Naive thymus-derived CD4-positive, alpha-beta T cell (primary cell): ENCODE data around the gene MPO. TPM values are rescaled to one million over a fixed set of nuclear protein-coding genes. Genes with fewer than 3 reads are reported as not detected.

Source experiments
- ATAC-seq: fragments of 150-1000 bp; cut with Tn5 transposase; 2 replicates; pipeline ENCODE4 v1.10.0; 2021; ENCODE audit warnings: mild to moderate bottlenecking, moderate library complexity
- CTCF ChIA-PET: fragments of 350-600 bp; sonication (Branson Sonifier 250); formaldehyde crosslinking; loops from one replicate; lab custom pipeline; 2021; ENCODE audit warnings: antibody characterized with exemption; lab: Charles Lee
- POLR2A ChIA-PET: fragments of 350-600 bp; sonication (Branson Sonifier 250); formaldehyde crosslinking; loops from one replicate; lab custom pipeline; 2021; ENCODE audit warnings: antibody characterized with exemption, inconsistent platforms; lab: Charles Lee
- DNase-seq, 9 donors: peaks; one replicate each; pipeline versions ENCODE4 v3.0.0 to v3.0.0-alpha.2; 2020 to 2022; ENCODE audit warnings: mixed read lengths in 1 of 9
- H3K27ac ChIP-seq: one replicate; pipeline ENCODE4 v1.7.0; 2013; ENCODE audit warnings: mild to moderate bottlenecking, low read depth, low read length, moderate library complexity
- H3K27me3 ChIP-seq, 2 donors: one replicate each; pipeline ENCODE4 v1.7.0; 2013; ENCODE audit warnings: low read length in 2 of 2, mild to moderate bottlenecking in 2 of 2, moderate library complexity in 2 of 2; ENCODE audit not compliant: control insufficient read depth in 2 of 2, insufficient read depth in 2 of 2
- H3K36me3 ChIP-seq, 3 experiments: 1 replicate in 2 of 3; 2 replicates in 1 of 3; pipeline ENCODE4 v1.7.0; 2013; ENCODE audit warnings: low read length in 3 of 3, mild to moderate bottlenecking in 3 of 3, moderate library complexity in 1 of 3; ENCODE audit not compliant: insufficient read depth in 3 of 3, control insufficient read depth in 2 of 3
- H3K4me1 ChIP-seq, 2 donors: one replicate each; pipeline ENCODE4 v1.7.0; 2013; ENCODE audit warnings: low read length in 2 of 2, mild to moderate bottlenecking in 2 of 2, moderate library complexity in 1 of 2; ENCODE audit not compliant: control insufficient read depth in 2 of 2, insufficient read depth in 2 of 2
- H3K4me3 ChIP-seq: 2 replicates; pipeline ENCODE4 v1.7.0; 2013; ENCODE audit warnings: mild to moderate bottlenecking, low read length
- H3K9me3 ChIP-seq, 3 experiments: 1 replicate in 2 of 3; 2 replicates in 1 of 3; pipeline ENCODE4 v1.7.0; 2013; ENCODE audit warnings: low read length in 3 of 3; ENCODE audit not compliant: control insufficient read depth in 2 of 3
- H3K27ac Mint-ChIP-seq, 9 donors: one replicate each; pipeline ENCODE4 v1.8.0; 2020 to 2022; ENCODE audit warnings: mixed read lengths in 9 of 9, mild to moderate bottlenecking in 8 of 9, moderate library complexity in 5 of 9, inconsistent platforms in 2 of 9
- H3K27me3 Mint-ChIP-seq, 5 donors: one replicate each; pipeline ENCODE4 v1.8.0; 2021 to 2022; ENCODE audit warnings: mixed read lengths in 5 of 5, mild to moderate bottlenecking in 1 of 5
- H3K36me3 Mint-ChIP-seq, 5 donors: one replicate each; pipeline ENCODE4 v1.8.0; 2020 to 2022; ENCODE audit warnings: mixed read lengths in 5 of 5, mild to moderate bottlenecking in 3 of 5, inconsistent platforms in 1 of 5
- H3K4me1 Mint-ChIP-seq, 7 donors: one replicate each; pipeline ENCODE4 v1.8.0; 2020 to 2022; ENCODE audit warnings: mixed read lengths in 7 of 7, mild to moderate bottlenecking in 3 of 7, inconsistent platforms in 1 of 7
- H3K4me3 Mint-ChIP-seq, 10 donors: one replicate each; pipeline ENCODE4 v1.8.0; 2020 to 2022; ENCODE audit warnings: mild to moderate bottlenecking in 10 of 10, mixed read lengths in 10 of 10, moderate library complexity in 6 of 10, inconsistent platforms in 2 of 10
- H3K9me3 Mint-ChIP-seq, 11 donors: one replicate each; pipeline ENCODE4 v1.8.0; 2020 to 2022; ENCODE audit warnings: mixed read lengths in 11 of 11, mild to moderate bottlenecking in 4 of 11, inconsistent platforms in 1 of 11, moderate library complexity in 1 of 11
- intact Hi-C, 2 donors: fragments of 100-400 bp; cut with micrococcal nuclease; formaldehyde crosslinking; loops; one replicate each; pipeline ENCODE4 v1.15.1; 2023
- polyA plus RNA-seq, 2 donors: library from polyadenylated mRNA; unstranded; fragments of 300-500 nt; fragmentation: Illumina TruSeq; gene quantifications; one replicate each; pipeline ENCODE4 v1.2.3, GENCODE V29; 2021
- total RNA-seq, 6 experiments: library from RNA in 5 of 6; stranded (reverse) in 5 of 6; gene quantifications; 1 replicate in 5 of 6; 2 replicates in 1 of 6; pipeline ENCODE4 v1.2.3 and lab custom pipeline; 2021 to 2026

Gene MPO
- total and polyA plus RNA-seq, 7 experiments from 2014 or later = 0.32 to 7.3 TPM; not detected in 5

GRCh38 chr17:58277802-58278595 lies 2.7 kb downstream of the MPO start:
- no peak for ATAC-seq
- Mint-ChIP-seq H3K4me1 (peaks cover 0 to 11% (median 5%) of the 10 kb centered on the region in 7 donors), H3K27ac (no peak overlapping the region), H3K27me3 (peaks cover 0 to 32% (median 21%) of the 10 kb centered on the region in 5 donors), H3K4me3 (no peak overlapping the region), H3K9me3 (no peaks in the 10 kb centered on the region), H3K36me3 (no peaks in the 10 kb centered on the region)
- DNase-seq = no peak
- no peaks in the 10 kb centered on the region for H3K9me3 ChIP-seq
- H3K4me1 ChIP-seq = no peaks in the 10 kb centered on the region
- CTCF ChIA-PET = no interaction called here
- no peak overlapping the region for H3K27ac ChIP-seq
- H3K27me3 ChIP-seq = no peaks in the 10 kb centered on the region
- H3K4me3 ChIP-seq = no peak overlapping the region
- H3K36me3 ChIP-seq = no peaks in the 10 kb centered on the region
- POLR2A ChIA-PET = no interaction called here
- intact Hi-C loops = loop anchor here (1.0 kb wide), 2 partner anchors 169 to 727 kb away; no protein-coding TSS in a partner anchor

- ATAC-seq = no peak
- H3K4me1 ChIP-seq = no peaks in the 10 kb centered on the region
Observed at GRCh38 chr17:58277107-58277801, 3.5 kb downstream of the MPO start.

GRCh38 chr17:58276423-58276822 lies 4.3 kb downstream of the MPO start:
- ATAC-seq (no peak), DNase-seq (no peak)
- H3K4me1 ChIP-seq = no peaks in the 10 kb centered on the region
- no peak overlapping the region for H3K4me3 ChIP-seq
- no peaks in the 10 kb centered on the region for H3K27me3 ChIP-seq
- ChIA-PET POLR2A (interaction anchor here (0.7 kb wide), 1 partner anchor 378 kb away, joined by 3 read pairs; no protein-coding TSS in a partner anchor), CTCF (interaction anchor here (0.7 kb wide), 1 partner anchor 223 kb away, joined by 3 read pairs; no protein-coding TSS in a partner anchor)
- no peaks in the 10 kb centered on the region for H3K36me3 ChIP-seq
- Mint-ChIP-seq H3K4me1 (peaks cover 0 to 11% (median 5%) of the 10 kb centered on the region in 7 donors), H3K27me3 (peaks cover 0 to 29% (median 21%) of the 10 kb centered on the region in 5 donors), H3K9me3 (no peaks in the 10 kb centered on the region), H3K4me3 (no peak overlapping the region), H3K27ac (no peak overlapping the region), H3K36me3 (no peaks in the 10 kb centered on the region)
- H3K27ac ChIP-seq = no peak overlapping the region
- intact Hi-C loops = no loop called here
- H3K9me3 ChIP-seq = no peaks in the 10 kb centered on the region

More at GRCh38 chr17:58277107-58277801, 3.5 kb downstream of the MPO start:
- Mint-ChIP-seq H3K27ac (no peak overlapping the region), H3K36me3 (no peaks in the 10 kb centered on the region), H3K4me1 (peaks cover 0 to 11% (median 5%) of the 10 kb centered on the region in 7 donors), H3K27me3 (peaks cover 0 to 29% (median 21%) of the 10 kb centered on the region in 5 donors), H3K4me3 (no peak overlapping the region), H3K9me3 (no peaks in the 10 kb centered on the region)
- ChIA-PET POLR2A (interaction anchor here (0.7 kb wide), 1 partner anchor 379 kb away, joined by 3 read pairs; no protein-coding TSS in a partner anchor), CTCF (interaction anchor here (0.7 kb wide), 1 partner anchor 222 kb away, joined by 3 read pairs; no protein-coding TSS in a partner anchor)
- Histone ChIP-seq H3K4me3 (no peak overlapping the region), H3K9me3 (no peaks in the 10 kb centered on the region), H3K36me3 (no peaks in the 10 kb centered on the region), H3K27ac (no peak overlapping the region), H3K27me3 (no peaks in the 10 kb centered on the region)
- intact Hi-C loops = loop anchor here (1.0 kb wide), 2 partner anchors 170 to 728 kb away; no protein-coding TSS in a partner anchor
- DNase-seq = peak in 2 of 9 donors; percentile 7 to 22

GRCh38 chr17:58275417-58275816 lies 5.3 kb downstream of the MPO start:
- CTCF ChIA-PET = interaction anchor here (1.1 to 1.3 kb wide), 2 partner anchors 103 to 142 kb away, joined by 3 to 4 read pairs; partner anchors contain the start of gene RNF43
- Histone ChIP-seq H3K36me3 (no peaks in the 10 kb centered on the region), H3K9me3 (no peaks in the 10 kb centered on the region), H3K27ac (no peak overlapping the region), H3K4me1 (no peaks in the 10 kb centered on the region), H3K27me3 (no peaks in the 10 kb centered on the region), H3K4me3 (no peak overlapping the region)
- ATAC-seq (no peak), DNase-seq (no peak)
- Mint-ChIP-seq H3K4me3 (no peak overlapping the region), H3K4me1 (peaks cover 0 to 11% (median 5%) of the 10 kb centered on the region in 7 donors), H3K27me3 (peaks cover 0 to 24% (median 16%) of the 10 kb centered on the region in 5 donors), H3K36me3 (no peaks in the 10 kb centered on the region), H3K27ac (no peak overlapping the region), H3K9me3 (no peaks in the 10 kb centered on the region)
- POLR2A ChIA-PET = no interaction called here
- intact Hi-C loops = no loop called here

- Mint-ChIP-seq H3K27me3 (peaks cover 0 to 12% (median 6%) of the 10 kb centered on the region in 5 donors), H3K27ac (peak overlapping the region in 1 of 9 donors; percentile 25), H3K9me3 (no peaks in the 10 kb centered on the region), H3K4me3 (no peak overlapping the region), H3K4me1 (peaks cover 0 to 4% (median 0%) of the 10 kb centered on the region in 7 donors), H3K36me3 (no peaks in the 10 kb centered on the region)
- ATAC-seq (no peak), DNase-seq (no peak)
- Histone ChIP-seq H3K9me3 (no peaks in the 10 kb centered on the region), H3K27me3 (no peaks in the 10 kb centered on the region), H3K27ac (no peak overlapping the region), H3K4me1 (no peaks in the 10 kb centered on the region), H3K4me3 (no peak overlapping the region), H3K36me3 (no peaks in the 10 kb centered on the region)
- intact Hi-C loops = no loop called here
- CTCF ChIA-PET = no interaction called here
- POLR2A ChIA-PET = no interaction called here
Observed at GRCh38 chr17:58273453-58274104, 7.2 kb downstream of the MPO start.
